MM.1S (cell line): Measurements from ENCODE around the gene ATP13A5.

Experiments used
- DNase-seq: peaks from one replicate; pipeline ENCODE4 v3.0.0-alpha.2; 2015
- H2AFZ ChIP-seq: fragments of 300-600 bp; sonication (generic); 2 replicates; pipeline ENCODE4 v1.6.0; 2016; ENCODE audit warnings: antibody characterized with exemption, low read length
- H3F3A ChIP-seq: fragments of 300-600 bp; sonication (generic); 2 replicates; pipeline ENCODE4 v1.6.1; 2016; ENCODE audit warnings: mild to moderate bottlenecking, antibody characterized with exemption, low read length, moderate library complexity, mixed read lengths; ENCODE audit not compliant: insufficient read depth
- H3K27ac ChIP-seq: fragments of 300-600 bp; sonication (generic); 2 replicates; pipeline ENCODE4 v1.5.1; 2016; ENCODE audit warnings: mild to moderate bottlenecking, low read length
- H3K27me3 ChIP-seq: fragments of 300-600 bp; sonication (generic); replicated peaks from 2 replicates; pipeline ENCODE4 v1.6.0; 2016; ENCODE audit warnings: low read length; ENCODE audit not compliant: insufficient read depth
- H3K36me3 ChIP-seq: fragments of 300-600 bp; sonication (generic); replicated peaks from 2 replicates; pipeline ENCODE4 v1.6.1; 2016; ENCODE audit warnings: mild to moderate bottlenecking, low read length, mixed read lengths; ENCODE audit not compliant: insufficient read depth
- H3K4me1 ChIP-seq: fragments of 300-600 bp; sonication (generic); 2 replicates; pipeline ENCODE4 v1.6.1; 2016; ENCODE audit warnings: low read length, mixed read lengths
- H3K4me2 ChIP-seq: fragments of 300-600 bp; sonication (generic); 2 replicates; pipeline ENCODE4 v1.6.0; 2016; ENCODE audit warnings: low read depth, low read length
- H3K4me3 ChIP-seq: fragments of 300-600 bp; sonication (generic); 2 replicates; pipeline ENCODE4 v1.5.1; 2016; ENCODE audit warnings: low read length, mixed read lengths
- H3K79me2 ChIP-seq: fragments of 300-600 bp; sonication (generic); 2 replicates; pipeline ENCODE4 v1.6.1; 2016; ENCODE audit warnings: mixed run types, low read length, mixed read lengths
- H3K9ac ChIP-seq: fragments of 300-600 bp; sonication (generic); 2 replicates; pipeline ENCODE4 v1.6.1; 2016; ENCODE audit warnings: low read length, mixed read lengths
- H3K9me2 ChIP-seq: fragments of 300-600 bp; sonication (generic); replicated peaks from 2 replicates; pipeline ENCODE4 v1.6.1; 2016; ENCODE audit warnings: mild to moderate bottlenecking, low read length, mixed read lengths; ENCODE audit not compliant: insufficient read depth
- H3K9me3 ChIP-seq: fragments of 300-600 bp; sonication (generic); replicated peaks from 2 replicates; pipeline ENCODE4 v1.6.1; 2016; ENCODE audit warnings: mild to moderate bottlenecking, low read length, mixed read lengths; ENCODE audit not compliant: insufficient read depth
- H4K20me1 ChIP-seq: fragments of 300-600 bp; sonication (generic); 2 replicates; pipeline ENCODE4 v1.6.1; 2016; ENCODE audit warnings: mild to moderate bottlenecking, low read length, moderate library complexity, mixed read lengths; ENCODE audit not compliant: insufficient read depth
- CTCF ChIP-seq: fragments of 300-600 bp; sonication (generic); IDR thresholded peaks from 2 replicates; pipeline ENCODE4 v1.5.1; 2016; ENCODE audit warnings: antibody characterized with exemption, low read length, mixed read lengths
- EZH2 ChIP-seq: fragments of 300-600 bp; sonication (generic); optimal IDR thresholded peaks from 2 replicates; pipeline ENCODE3; 2017; ENCODE audit warnings: low read depth, mild to moderate bottlenecking, antibody characterized with exemption, low read length, mixed read lengths
- EZH2phosphoT487 ChIP-seq: fragments of 300-600 bp; sonication (generic); IDR thresholded peaks from 2 replicates; pipeline ENCODE4 v1.6.1; 2018; ENCODE audit warnings: antibody characterized with exemption, low read length

ATP13A5 gene

GRCh38 chr3:193396451-193397244, 18.1 kb upstream of the ATP13A5 start:
- H3K27me3 ChIP-seq: no peaks in the 10 kb centered on the region
- no peaks in the 10 kb centered on the region for H3K9me3 ChIP-seq
- H3K36me3 ChIP-seq: no peaks in the 10 kb centered on the region
- no peak for TF ChIP-seq EZH2
- no peak for TF ChIP-seq CTCF
- no peak for TF ChIP-seq EZH2phosphoT487
- H3K4me3 ChIP-seq: no peak overlapping the region
- no peak for DNase-seq
- no peaks in the 10 kb centered on the region for H3F3A ChIP-seq
- no peaks in the 10 kb centered on the region for H3K79me2 ChIP-seq
- no peak overlapping the region for H2AFZ ChIP-seq
- H3K4me1 ChIP-seq: no peaks in the 10 kb centered on the region
- H3K9ac ChIP-seq: no peak overlapping the region
- no peak overlapping the region for H3K4me2 ChIP-seq
- no peaks in the 10 kb centered on the region for H4K20me1 ChIP-seq
- H3K9me2 ChIP-seq: no peaks in the 10 kb centered on the region
- no peak overlapping the region for H3K27ac ChIP-seq

GRCh38 chr3:193391902-193392301, 13.3 kb upstream of the ATP13A5 start:
- DNase-seq: no peak
- Histone ChIP-seq H3K9me3 (no peaks in the 10 kb centered on the region), H3K4me2 (no peak overlapping the region), H3K79me2 (no peaks in the 10 kb centered on the region), H3K27me3 (no peaks in the 10 kb centered on the region), H3K36me3 (no peaks in the 10 kb centered on the region), H3K4me1 (no peaks in the 10 kb centered on the region), H4K20me1 (no peaks in the 10 kb centered on the region), H3K4me3 (no peak overlapping the region), H3K9me2 (no peaks in the 10 kb centered on the region), H3K9ac (no peak overlapping the region), H3F3A (no peaks in the 10 kb centered on the region), H2AFZ (no peak overlapping the region), H3K27ac (no peak overlapping the region)
- TF ChIP-seq EZH2phosphoT487: no peak
- no peak for TF ChIP-seq EZH2
- no peak for TF ChIP-seq CTCF

GRCh38 chr3:193389335-193389734, 10.8 kb upstream of the ATP13A5 start:
- Histone ChIP-seq H3K27ac (no peak overlapping the region), H2AFZ (no peak overlapping the region), H4K20me1 (no peaks in the 10 kb centered on the region), H3K9me2 (no peaks in the 10 kb centered on the region), H3K79me2 (no peaks in the 10 kb centered on the region), H3F3A (no peaks in the 10 kb centered on the region), H3K4me1 (no peaks in the 10 kb centered on the region), H3K36me3 (no peaks in the 10 kb centered on the region), H3K4me3 (no peak overlapping the region), H3K4me2 (no peak overlapping the region), H3K9ac (no peak overlapping the region), H3K9me3 (no peaks in the 10 kb centered on the region), H3K27me3 (no peaks in the 10 kb centered on the region)
- no peak for DNase-seq
- no peak for TF ChIP-seq EZH2
- no peak for TF ChIP-seq CTCF
- no peak for TF ChIP-seq EZH2phosphoT487
